Keratinocyte (primary cell): ENCODE measurements around the gene TYRP1. TPM values are rescaled to one million over a fixed set of nuclear protein-coding genes. Genes with fewer than 3 reads are reported as not detected.
A peak's percentile ranks its signal among the peaks of the same experiment; 100 is the strongest.

ENCODE experiments used
- DNase-seq: peaks from one replicate; pipeline ENCODE4 v3.0.0-alpha.2; 2011; ENCODE audit warnings: low read depth, missing footprints, low spot score
- FAIRE-seq: peaks from 2 replicates; lab custom pipeline; 2011; peaks lifted over from hg19 to GRCh38; lab: Jason Lieb, UNC
- H2AFZ ChIP-seq: 2 replicates; pipeline ENCODE4 v1.6.0; 2012; ENCODE audit warnings: low read length, control low read depth, inconsistent platforms; ENCODE audit not compliant: control insufficient read depth
- H3K27ac ChIP-seq: 2 replicates; pipeline ENCODE4 v1.5.1; 2011; ENCODE audit warnings: low read length; ENCODE audit not compliant: control insufficient read depth, insufficient read depth
- H3K27me3 ChIP-seq: 3 replicates; pipeline ENCODE4 v1.6.0; 2011; ENCODE audit warnings: low read length; ENCODE audit not compliant: control insufficient read depth, insufficient read depth; ENCODE audit errors: extremely low read depth
- H3K36me3 ChIP-seq, 2 experiments: 2 replicates in 1 of 2; 3 replicates in 1 of 2; pipeline ENCODE4 v1.5.1; 2011; ENCODE audit warnings: low read length in 2 of 2, mild to moderate bottlenecking in 1 of 2; ENCODE audit not compliant: control insufficient read depth in 2 of 2, insufficient read depth in 2 of 2; ENCODE audit errors: extremely low read depth in 1 of 2
- H3K4me1 ChIP-seq: 3 replicates; pipeline ENCODE4 v1.5.1; 2011; ENCODE audit warnings: low read length; ENCODE audit not compliant: control insufficient read depth, insufficient read depth; ENCODE audit errors: extremely low read depth
- H3K4me2 ChIP-seq: 3 replicates; pipeline ENCODE4 v1.6.0; 2011; ENCODE audit warnings: low read depth, low read length; ENCODE audit not compliant: control insufficient read depth, insufficient read depth; ENCODE audit errors: extremely low read depth
- H3K4me3 ChIP-seq, 3 experiments: fragments of 200-600 bp in 1 of 3; sonication (generic) in 1 of 3; 2 replicates in 2 of 3; 3 replicates in 1 of 3; pipeline ENCODE4 v1.5.1; 2011 to 2016; ENCODE audit warnings: low read length in 3 of 3, mild to moderate bottlenecking in 3 of 3, control low read depth in 2 of 3, inconsistent platforms in 1 of 3, low read depth in 1 of 3, mixed read lengths in 1 of 3, mixed run types in 1 of 3, moderate library complexity in 1 of 3; ENCODE audit not compliant: control insufficient read depth in 2 of 3, insufficient read depth in 2 of 3; ENCODE audit errors: extremely low read depth in 1 of 3
- H3K79me2 ChIP-seq: 2 replicates; pipeline ENCODE4 v1.6.0; 2012; ENCODE audit warnings: low read length; ENCODE audit not compliant: control insufficient read depth, insufficient read depth
- H3K9ac ChIP-seq: 3 replicates; pipeline ENCODE4 v1.6.0; 2011; ENCODE audit warnings: low read length; ENCODE audit not compliant: control insufficient read depth, insufficient read depth; ENCODE audit errors: extremely low read depth
- H3K9me1 ChIP-seq: 3 replicates; pipeline ENCODE4 v1.6.0; 2011; ENCODE audit warnings: low read length; ENCODE audit not compliant: control insufficient read depth, insufficient read depth; ENCODE audit errors: extremely low read depth
- H3K9me3 ChIP-seq: 2 replicates; pipeline ENCODE4 v1.5.1; 2012; ENCODE audit warnings: low read depth, low read length; ENCODE audit not compliant: control insufficient read depth
- H4K20me1 ChIP-seq: 3 replicates; pipeline ENCODE4 v1.6.0; 2011; ENCODE audit warnings: low read length; ENCODE audit not compliant: control insufficient read depth, insufficient read depth; ENCODE audit errors: extremely low read depth
- CTCF ChIP-seq, 3 experiments: IDR thresholded peaks in 1 of 3; conservative IDR thresholded peaks in 1 of 3; optimal IDR thresholded peaks in 1 of 3; 2 replicates in 2 of 3; 3 replicates in 1 of 3; pipeline versions ENCODE3 to v1.5.1; 2011; ENCODE audit warnings: low read length in 3 of 3, mild to moderate bottlenecking in 3 of 3, moderate library complexity in 2 of 3, control low read depth in 1 of 3, inconsistent platforms in 1 of 3; ENCODE audit not compliant: insufficient read depth in 2 of 3; ENCODE audit errors: extremely low read depth in 1 of 3
- EZH2 ChIP-seq: IDR thresholded peaks from one replicate; pipeline ENCODE4 v1.6.1; 2012; ENCODE audit warnings: inconsistent platforms, mild to moderate bottlenecking, low read length, moderate library complexity
- dilution Hi-C: fragments of 300-500 bp; cut with MboI; formaldehyde crosslinking; loops from one replicate; pipeline ENCODE4 v1.7.0; 2020; ENCODE audit warnings: low sequenced_read_pairs; ENCODE audit not compliant: extremely low pct_ligation_motif_present
- polyA plus RNA-seq, 5 experiments: library from polyadenylated mRNA; depleted of rRNA in 3 of 5; stranded (reverse) in 3 of 5; stranded (forward) in 1 of 5; unstranded in 1 of 5; fragments of >200 nt; gene quantifications; 1 replicate in 1 of 5; 2 replicates in 3 of 5; 3 replicates in 1 of 5; pipeline versions ENCODE4 v1.2.1 to v1.2.3, GENCODE V29; 2011 to 2012; ENCODE audit warnings: missing spikeins in 2 of 5, low read depth in 1 of 5, low replicate concordance in 1 of 5

Gene TYRP1
- polyA plus RNA-seq, 1 donor (not counting 4 experiments of a cell fraction or from before 2014, with no cell fraction given) = 0.50 TPM

- Histone ChIP-seq H3K36me3 (no peaks in the 10 kb centered on the region), H3K9me1 (no peaks in the 10 kb centered on the region), H3K27ac (no peak overlapping the region), H3K4me2 (no peak overlapping the region), H2AFZ (no peak overlapping the region), H3K9ac (no peak overlapping the region), H3K4me3 (no peak overlapping the region), H3K9me3 (no peaks in the 10 kb centered on the region), H3K4me1 (peaks cover 9% of the 10 kb centered on the region), H4K20me1 (no peaks in the 10 kb centered on the region), H3K79me2 (no peaks in the 10 kb centered on the region), H3K27me3 (no peaks in the 10 kb centered on the region)
- dilution Hi-C loops = no loop called here
- FAIRE-seq = no peak
- TF ChIP-seq CTCF (optimal IDR thresholded peaks at IDR 0.05 in 1 of 3, IDR thresholded peaks at IDR 0.05 in 1 of 3, conservative IDR thresholded peaks at IDR 0.05 in 1 of 3; ENCODE audit: extremely low read depth in 1 of 3, insufficient read depth in 2 of 3, low read length in 3 of 3) (no peak), EZH2 (no peak)
- no peak for DNase-seq
Measured at GRCh38 chr9:12726795-12727194, 33.6 kb downstream of the TYRP1 start.

- DNase-seq = no peak
- TF ChIP-seq CTCF (optimal IDR thresholded peaks at IDR 0.05 in 1 of 3, IDR thresholded peaks at IDR 0.05 in 1 of 3, conservative IDR thresholded peaks at IDR 0.05 in 1 of 3; ENCODE audit: extremely low read depth in 1 of 3, insufficient read depth in 2 of 3, low read length in 3 of 3) (no peak), EZH2 (no peak)
- H4K20me1 ChIP-seq = no peaks in the 10 kb centered on the region
- no peak overlapping the region for H3K4me3 ChIP-seq
- H3K9me3 ChIP-seq = no peaks in the 10 kb centered on the region
- no peaks in the 10 kb centered on the region for H3K36me3 ChIP-seq
- no peaks in the 10 kb centered on the region for H3K79me2 ChIP-seq
- no peak overlapping the region for H2AFZ ChIP-seq
- no peak overlapping the region for H3K4me2 ChIP-seq
- dilution Hi-C loops = no loop called here
- H3K9ac ChIP-seq = no peak overlapping the region
- no peaks in the 10 kb centered on the region for H3K4me1 ChIP-seq
- no peak overlapping the region for H3K27ac ChIP-seq
- H3K9me1 ChIP-seq = no peaks in the 10 kb centered on the region
- no peaks in the 10 kb centered on the region for H3K27me3 ChIP-seq
- FAIRE-seq = peak; percentile 5
Measured at GRCh38 chr9:12730198-12730597, 37.0 kb downstream of the TYRP1 start.
